Skeletal muscle cell (primary cell): ENCODE results near the gene SPATA24.
A peak's percentile ranks its signal among the peaks of the same experiment; 100 is the strongest.
"Not testable (repeated sequence)": the region's sequence is repeated elsewhere in the genome, so short reads cannot be mapped to it uniquely, and the experiment has no call there.

Source experiments
- DNase-seq: peaks from one replicate; pipeline ENCODE4 v3.0.0-alpha.2; 2010; ENCODE audit warnings: low read depth
- H3K4me3 ChIP-seq: 2 replicates; pipeline ENCODE4 v1.5.1; 2011; ENCODE audit warnings: low read depth, mild to moderate bottlenecking, control low read depth, low read length, moderate library complexity

Gene SPATA24, protein sequence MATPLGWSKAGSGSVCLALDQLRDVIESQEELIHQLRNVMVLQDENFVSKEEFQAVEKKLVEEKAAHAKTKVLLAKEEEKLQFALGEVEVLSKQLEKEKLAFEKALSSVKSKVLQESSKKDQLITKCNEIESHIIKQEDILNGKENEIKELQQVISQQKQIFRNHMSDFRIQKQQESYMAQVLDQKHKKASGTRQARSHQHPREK

DNA sequence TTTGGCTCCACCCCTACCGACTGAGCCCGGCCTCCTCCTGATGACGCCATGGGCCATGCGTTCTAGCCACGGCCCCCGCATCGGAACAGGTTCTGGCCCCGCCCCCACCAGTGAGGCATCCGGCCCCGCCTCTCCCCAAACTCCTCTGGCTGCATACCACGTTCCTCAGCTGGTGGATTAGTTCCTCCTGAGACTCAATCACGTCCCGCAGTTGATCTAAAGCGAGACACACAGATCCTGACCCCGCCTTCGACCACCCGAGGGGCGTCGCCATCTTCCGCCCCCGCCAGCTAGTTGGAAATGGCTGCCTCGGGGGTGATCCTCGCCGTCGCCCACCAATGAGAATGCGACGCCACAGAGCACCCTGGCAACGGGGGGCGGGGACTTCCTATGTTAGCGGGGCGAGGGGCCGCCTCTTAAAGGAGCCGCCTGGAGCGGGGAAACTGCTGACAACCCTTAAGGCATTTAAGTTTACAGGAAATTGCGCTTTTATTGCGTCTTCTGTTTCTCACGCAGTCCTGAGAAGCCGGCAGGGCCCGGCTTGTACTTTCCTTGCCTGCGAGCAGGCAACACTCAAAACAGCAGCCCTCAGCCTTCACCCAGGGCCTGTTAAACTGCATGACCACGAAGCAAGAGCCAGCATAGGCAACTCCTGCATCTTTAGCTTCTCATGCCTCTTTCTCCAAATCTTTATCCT lies at the start of gene SPATA24:
Gene SPATA24, minus strand, starts transcription at position 303 of the 697 bp plus-strand sequence. Its CDS starts 29 bp downstream, at position 274.
- DNase-seq, result peak; percentile 92
- H3K4me3 ChIP-seq, result peak within 1 kb of the TSS; percentile 53

DNA sequence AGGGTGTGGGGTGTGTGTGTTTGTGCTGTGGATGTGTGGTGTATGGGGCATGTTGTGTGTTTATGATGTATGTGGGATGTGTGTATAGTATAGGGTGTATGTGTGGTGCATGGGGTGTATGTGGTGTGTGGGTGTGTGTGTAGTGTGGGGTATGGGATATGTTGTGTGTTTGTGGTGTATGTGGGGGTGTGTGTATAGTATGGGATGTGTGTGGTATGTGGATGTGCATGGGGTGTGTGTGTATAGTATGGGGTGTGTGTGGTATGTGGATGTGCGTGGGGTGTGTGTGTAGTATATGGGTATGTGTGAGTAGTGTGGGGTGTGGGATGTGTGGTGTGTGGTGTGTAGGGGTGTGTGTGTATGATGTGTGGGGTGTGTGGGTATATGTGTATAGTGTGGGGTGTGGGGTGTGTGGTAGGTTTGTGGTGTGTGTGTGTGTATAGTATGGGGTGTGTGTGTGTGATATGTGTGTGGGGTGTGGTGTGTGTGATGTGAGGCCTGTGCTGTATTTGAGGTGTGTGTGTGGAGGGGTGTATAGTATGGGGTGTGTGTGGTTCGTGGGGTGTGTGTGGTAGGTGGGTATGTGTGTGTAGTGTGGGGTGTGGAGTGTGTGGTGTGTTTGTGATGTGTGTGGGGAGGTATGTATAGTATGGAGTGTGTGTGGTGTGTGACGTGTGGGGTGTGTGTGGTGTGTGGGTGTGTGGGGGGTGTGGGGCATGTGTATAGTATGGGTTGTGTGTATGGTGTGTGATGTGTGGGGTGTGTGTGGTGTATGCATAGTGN lies 48.2 kb upstream of the SPATA24 start:
- no peak for DNase-seq
- H3K4me3 ChIP-seq, result no peak overlapping the region

DNA sequence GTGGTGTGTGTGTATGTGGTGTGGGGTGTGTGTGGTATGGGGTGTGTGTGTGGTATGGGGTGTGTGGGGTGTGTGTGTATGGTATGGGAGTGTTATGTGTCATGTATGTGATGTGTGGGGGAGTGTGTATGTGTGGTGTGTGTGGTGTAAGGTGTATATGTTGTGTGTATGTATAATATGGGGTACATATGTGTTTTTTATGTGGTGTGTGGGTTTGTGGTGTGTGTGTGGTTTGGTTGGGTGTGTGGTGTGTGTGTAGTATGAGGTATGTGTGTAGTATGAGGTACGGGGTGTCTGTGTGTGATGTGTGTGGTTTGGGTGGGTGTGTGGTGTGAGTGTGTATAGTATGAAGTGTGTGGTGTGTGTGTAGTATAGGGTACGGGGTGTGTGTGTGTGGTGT lies 47.3 kb upstream of the SPATA24 start:
- H3K4me3 ChIP-seq, result no peak overlapping the region
- DNase-seq, result no peak

DNA sequence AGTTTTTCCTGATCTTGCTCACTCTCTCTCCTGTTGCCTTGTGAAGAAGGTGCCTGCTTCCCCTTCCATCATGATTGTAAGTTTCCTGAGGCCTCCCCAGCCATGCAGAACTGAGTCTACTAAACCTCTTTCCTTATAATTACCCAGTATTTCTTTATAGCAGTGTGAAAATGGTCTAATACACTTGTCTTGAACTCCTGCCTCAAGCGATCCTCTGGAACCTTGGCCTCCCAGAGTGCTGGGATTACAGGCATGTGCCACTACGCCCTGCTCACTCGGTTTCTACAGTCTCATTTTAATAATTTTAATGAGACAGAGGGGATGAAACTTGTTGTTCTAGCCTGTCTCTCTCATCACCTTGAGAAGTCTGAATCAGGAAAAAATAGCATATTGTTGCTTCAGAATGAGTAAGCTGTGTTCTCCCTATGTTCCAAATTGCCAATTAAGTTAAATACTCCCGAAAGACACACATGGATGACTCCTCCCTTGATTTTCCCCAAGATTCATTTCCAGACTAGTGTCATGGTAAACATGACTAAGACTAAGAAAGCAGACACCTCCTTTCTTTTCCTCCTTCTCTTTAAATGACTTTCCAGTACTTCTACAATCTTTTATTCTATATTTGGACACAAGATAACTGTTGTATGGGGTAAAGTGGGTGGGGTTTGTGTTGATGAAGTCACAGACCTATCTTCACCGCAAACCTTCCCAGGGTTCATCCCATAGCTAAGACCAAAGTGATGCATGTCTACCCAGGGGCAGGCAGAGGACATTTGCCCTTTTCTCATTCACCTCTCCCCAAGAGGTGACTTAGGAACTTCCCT lies 43.3 kb upstream of the SPATA24 start:
- no peak overlapping the region for H3K4me3 ChIP-seq
- DNase-seq, result no peak

DNA sequence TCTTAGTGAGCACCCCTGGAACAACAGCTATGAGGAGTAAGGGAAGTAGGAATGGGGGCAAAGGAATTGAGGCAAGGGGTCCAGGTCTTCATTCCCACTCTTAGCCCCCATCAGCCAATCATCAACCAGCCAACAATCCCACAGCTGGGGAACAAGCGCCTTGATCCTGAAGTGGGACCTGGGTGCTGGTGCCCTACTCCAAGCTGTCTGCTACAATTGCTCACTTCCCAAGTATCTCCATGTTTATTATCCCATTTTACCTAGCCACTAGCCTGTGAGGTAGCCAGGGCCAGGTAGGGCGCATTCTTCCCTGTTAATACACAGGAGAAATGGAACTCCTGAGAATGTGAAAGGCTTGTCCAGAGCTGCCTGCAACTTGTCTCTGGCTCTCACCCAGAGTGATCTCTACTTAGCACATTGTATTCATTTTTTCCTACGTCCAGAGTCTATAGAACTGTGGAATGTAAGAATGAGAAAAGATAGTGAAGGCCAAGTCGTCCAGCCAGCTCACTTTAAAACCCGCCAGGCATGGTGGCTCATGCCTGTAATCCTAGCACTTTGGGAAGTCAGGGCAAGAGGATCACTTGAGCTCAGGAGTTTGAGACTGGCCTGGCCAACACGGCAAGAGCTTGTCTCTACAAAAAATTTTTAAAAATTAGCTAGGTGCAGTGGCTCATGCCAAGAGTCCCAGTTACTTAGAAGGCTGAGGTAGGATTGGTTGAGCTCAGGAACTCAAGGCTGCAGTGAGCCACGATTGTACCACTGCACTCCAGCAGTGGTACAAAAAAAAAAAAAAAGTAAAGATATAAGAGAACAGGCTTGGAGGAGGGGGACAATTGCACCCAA lies 41.7 kb upstream of the SPATA24 start:
- no peak overlapping the region for H3K4me3 ChIP-seq
- no peak for DNase-seq

DNA sequence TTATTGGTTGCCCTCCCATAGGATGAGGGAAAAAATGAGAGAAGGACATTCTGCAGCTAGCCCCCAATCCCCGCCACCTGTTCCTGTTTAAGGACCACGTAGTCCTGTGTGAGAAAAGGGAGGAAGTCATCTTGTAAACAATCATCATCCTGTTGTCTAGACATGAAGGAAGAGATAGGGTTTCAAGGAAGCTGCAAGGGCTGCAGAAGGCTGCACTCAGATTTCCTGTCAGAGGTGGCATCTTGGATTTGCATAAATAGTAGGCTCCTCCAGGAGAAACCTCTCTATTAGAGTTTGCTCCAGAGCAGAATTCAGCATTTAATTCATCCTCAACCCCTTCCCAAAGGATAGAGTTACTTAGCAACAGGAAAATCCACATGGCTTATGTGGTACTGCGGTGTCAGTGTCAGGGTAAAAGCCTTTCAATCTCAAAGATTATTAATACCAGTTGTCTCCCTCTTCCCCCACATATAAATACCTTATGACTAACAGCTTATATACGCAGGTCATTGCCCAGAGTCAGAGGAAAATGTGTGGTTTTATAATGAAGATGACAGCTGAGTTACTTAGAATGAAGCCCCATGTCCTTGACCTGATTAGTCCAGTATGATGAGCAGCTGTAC lies 40.1 kb upstream of the SPATA24 start:
- H3K4me3 ChIP-seq, result no peak overlapping the region
- DNase-seq, result no peak

DNA sequence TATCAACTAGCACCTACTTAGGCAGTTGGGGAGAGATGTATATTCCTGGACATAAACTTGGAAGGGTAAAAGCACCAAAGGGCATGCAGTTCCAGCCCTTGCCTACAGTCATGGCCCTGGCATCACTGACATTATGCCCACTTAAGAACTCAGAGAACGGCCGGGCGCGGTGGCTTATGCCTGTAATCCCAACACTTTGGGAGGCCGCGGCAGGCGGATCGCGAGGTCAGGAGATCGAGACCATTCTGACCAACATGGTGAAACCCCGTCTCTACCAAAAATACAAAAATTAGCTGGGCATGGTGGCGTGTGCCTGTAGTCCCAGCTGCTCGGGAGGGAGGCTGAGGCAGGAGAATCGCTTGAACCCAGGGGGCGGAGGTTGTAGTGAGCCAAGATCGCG lies 36.5 kb upstream of the SPATA24 start:
- not testable (repeated sequence) for DNase-seq, H3K4me3 ChIP-seq

DNA sequence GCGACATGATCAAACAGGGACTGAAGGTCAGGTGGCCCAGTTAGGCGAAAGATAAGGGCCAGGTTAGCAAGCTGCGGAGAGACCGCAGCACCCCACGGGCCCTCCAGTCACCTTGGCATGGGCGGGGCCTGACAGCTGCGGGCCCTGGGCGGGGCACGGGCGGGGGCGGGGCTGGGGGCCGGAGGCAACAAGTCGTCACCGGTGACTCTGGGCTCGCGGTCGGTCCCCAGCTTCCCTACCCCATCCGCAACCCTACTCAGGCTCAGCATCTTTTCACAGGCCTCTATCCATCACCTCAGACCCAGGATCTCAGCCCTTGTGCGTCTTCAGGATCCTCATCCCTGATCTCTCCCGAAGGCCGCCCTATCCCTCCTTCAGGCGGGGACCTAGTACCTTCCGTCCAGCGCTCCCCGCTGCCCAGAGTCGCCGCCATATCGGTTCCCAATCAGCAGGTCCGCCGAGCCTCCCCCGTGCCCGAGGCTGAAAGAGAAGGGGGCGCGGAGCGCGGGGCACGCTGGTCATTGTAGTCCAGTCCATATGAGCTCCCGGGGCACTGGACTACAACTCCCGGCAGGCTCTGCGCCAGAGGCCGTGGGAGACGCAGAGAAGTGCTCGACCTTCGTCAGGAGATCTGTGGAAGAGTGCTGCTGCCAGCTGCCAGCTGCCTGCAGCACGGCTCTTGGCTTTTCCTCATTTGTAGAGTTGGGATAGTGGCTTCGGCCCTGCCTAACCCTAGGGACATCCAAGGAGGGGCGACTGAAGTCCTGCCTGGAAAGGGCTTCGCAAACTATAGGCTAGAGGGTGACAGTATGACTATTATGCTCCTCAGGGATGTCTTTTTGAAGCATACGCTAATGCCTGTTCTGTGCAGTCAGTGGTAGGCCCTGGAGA lies 35.4 kb upstream of the SPATA24 start, which contains the start of gene DNAJC18:
Gene DNAJC18, minus strand, starts transcription at position 513 of the 891 bp plus-strand sequence. Its CDS starts 80 bp downstream, at position 433.
- peak; percentile 71 for DNase-seq
- H3K4me3 ChIP-seq, result peak within 1 kb of the TSS; percentile 76

DNA sequence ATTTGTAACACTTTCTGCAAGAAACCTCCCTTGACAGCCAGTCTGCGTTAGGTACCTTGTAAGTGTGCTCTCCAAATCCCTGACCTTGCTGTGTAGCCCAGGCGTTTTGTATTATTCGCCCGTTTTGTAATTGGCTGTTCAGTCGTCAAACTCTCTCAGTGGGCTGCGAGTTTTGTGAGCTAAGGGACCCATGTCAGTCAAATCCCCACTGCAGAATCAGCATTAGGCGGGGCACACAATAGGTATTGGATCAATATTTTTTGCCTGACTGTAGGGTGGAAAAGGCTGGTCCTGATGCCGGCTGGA lies 34.8 kb upstream of the SPATA24 start:
- DNase-seq, result no peak
- H3K4me3 ChIP-seq, result peak overlapping the region; percentile 76

DNA sequence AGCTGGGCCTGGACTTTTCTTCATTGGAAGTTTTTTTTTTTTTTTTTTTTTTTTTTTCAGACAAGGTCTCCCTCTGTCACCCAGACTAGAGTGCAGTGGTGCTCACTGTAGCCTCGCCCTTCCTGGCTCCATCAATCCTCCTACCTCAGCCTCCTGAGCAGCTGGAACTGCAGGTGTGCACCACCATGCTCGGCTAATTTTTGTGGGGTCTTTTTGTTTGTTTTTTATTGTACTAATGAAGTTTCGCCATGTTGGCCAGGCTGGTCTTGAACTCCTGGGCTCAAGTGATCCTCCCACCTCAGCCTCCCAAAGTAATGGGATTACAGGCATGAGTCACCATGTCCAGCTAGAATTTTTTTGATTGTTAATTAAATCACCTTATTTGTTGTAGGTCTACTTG lies 31.8 kb upstream of the SPATA24 start:
- H3K4me3 ChIP-seq, result no peak overlapping the region
- no peak for DNase-seq

DNA sequence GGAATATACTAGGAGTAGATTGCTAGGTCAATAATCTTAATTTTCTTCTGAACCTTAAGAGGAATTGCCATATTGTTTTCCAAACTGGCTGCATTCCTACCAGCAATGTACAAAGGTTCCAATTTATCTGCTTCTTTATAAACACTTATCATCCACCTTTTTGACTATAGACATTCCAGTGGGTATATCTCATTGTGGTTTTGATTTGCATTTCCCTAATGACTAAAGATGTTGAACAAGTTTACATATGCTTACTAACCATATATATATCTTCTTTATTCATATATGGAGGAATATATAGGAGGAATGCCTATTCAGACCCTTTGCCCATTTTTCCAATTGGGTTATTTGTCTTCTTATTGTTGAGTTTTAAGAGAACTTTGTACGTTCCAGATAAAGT lies 27.8 kb upstream of the SPATA24 start:
- no peak for DNase-seq

DNA sequence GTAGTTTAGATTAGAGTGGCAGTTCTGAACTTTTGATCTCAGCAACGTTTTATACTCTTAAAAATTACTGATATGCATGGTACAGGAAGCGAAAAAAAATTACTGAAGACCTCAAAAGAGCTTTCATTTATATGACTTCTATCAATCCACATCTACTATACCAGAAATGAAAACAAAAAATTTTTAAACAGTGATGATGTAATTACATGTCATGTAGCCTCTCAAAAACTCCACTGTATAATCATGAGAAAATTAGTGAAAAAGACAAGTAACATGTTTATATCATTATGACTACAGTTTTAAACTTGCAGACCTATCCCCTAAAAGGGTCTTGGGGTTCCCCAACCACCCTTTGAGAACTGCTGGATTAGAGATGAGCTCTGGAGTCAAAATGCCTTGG lies 26.1 kb upstream of the SPATA24 start:
- DNase-seq, result no peak
- no peak overlapping the region for H3K4me3 ChIP-seq

More for the DNA sequence above, 27.8 kb upstream of the SPATA24 start:
- H3K4me3 ChIP-seq, result no peak overlapping the region

DNA sequence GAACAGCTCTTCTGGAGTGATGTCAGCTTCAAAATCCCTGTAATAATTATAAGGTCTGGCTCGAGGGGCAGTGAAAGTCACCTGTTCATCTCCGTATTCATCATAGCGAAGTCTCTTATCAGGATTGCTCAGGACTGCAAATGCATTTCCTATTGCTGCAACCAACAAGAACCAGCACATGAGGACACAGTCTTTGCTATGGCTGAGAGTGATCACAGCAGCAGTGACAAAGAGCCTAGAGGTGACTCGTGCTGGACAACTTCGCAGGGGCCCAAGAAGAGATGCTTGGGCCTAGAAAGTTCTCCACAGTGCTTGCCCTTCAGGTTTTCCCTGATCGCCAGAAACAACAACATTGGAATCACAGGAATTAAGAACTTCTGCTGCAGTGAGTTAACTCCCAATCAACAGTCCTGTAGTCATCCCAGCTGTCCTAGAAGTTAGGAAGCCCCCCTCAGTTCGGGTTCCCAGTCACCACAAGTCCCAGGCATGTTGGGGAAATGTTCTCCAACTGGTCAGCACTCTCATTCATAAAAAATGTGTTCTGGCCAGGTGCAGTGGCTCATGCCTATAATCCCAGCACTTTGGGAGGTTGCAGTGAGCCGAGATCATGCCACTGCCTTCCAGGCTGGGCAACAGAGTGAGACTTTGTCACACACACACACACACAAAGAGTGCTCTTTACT lies 22.5 kb upstream of the SPATA24 start:
- H3K4me3 ChIP-seq, result no peak overlapping the region
- DNase-seq, result no peak

DNA sequence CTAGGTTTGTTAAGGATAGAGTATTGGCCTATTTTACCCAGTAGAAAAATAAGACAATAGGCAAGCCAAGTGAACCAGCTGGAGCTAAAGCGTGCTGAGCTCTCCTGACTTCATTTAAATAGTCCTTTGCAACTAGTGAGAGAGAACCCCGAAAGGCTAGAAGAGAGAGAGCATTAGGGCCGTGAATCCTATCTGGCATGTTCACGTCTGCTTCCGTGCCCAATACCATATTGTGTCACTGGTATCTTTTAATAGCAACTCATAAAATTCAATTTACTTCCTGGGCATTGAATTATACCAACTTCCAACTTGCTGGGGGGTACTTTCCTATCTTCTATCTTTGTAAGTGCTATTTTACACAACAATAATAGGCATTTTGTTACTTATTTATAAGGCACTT lies 21.6 kb upstream of the SPATA24 start:
- H3K4me3 ChIP-seq, result no peak overlapping the region
- DNase-seq, result no peak

DNA sequence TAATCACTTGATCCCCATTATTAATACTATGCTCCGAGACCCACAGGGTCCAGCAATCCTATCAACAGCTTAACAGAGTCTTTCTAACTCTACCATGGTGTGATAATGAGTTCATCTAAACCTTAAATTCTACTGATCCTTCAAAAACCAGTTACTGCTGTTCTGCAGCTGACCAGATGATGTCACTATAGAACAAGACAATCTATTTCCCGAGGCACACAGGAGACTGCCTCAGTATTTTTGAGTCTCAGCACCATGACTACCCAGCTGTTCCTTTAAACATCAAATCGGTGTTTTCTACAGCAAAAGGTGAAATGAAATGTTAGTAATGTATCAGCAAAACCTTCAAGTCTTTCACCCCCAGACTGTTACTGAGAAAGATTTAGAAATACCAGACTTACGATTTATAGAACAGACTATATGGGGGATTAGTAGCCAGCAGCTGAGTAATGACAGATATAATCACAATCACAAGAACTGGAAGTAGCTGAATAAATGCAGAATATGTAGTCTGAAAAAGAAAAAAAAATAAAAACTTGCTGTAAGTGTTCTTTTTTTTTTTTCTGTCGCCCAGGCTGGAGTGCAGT lies 18.5 kb upstream of the SPATA24 start:
- DNase-seq, result no peak

More for the DNA sequence above, 18.5 kb upstream of the SPATA24 start:
- H3K4me3 ChIP-seq, result no peak overlapping the region
